Loucy (cell line): ENCODE measurements around the gene FANCI.

Source experiments
- CTCF ChIP-seq: fragments of 200-600 bp; sonication (generic); conservative IDR thresholded peaks from 2 replicates; pipeline ENCODE4 v1.5.1; 2014; ENCODE audit warnings: mild to moderate bottlenecking, antibody characterized with exemption, low read length
- EZH2phosphoT487 ChIP-seq: fragments of 200-600 bp; IDR thresholded peaks from 2 replicates; pipeline ENCODE4 v1.6.1; 2018; ENCODE audit warnings: antibody characterized with exemption, mild to moderate bottlenecking, moderate library complexity, borderline replicate concordance

GRCh38 chr15:89201465-89202005, 42.2 kb upstream of the FANCI start:
- no peak for TF ChIP-seq CTCF
- TF ChIP-seq EZH2phosphoT487: no peak
